ENCODE results near the gene MRPL58.

DNA sequence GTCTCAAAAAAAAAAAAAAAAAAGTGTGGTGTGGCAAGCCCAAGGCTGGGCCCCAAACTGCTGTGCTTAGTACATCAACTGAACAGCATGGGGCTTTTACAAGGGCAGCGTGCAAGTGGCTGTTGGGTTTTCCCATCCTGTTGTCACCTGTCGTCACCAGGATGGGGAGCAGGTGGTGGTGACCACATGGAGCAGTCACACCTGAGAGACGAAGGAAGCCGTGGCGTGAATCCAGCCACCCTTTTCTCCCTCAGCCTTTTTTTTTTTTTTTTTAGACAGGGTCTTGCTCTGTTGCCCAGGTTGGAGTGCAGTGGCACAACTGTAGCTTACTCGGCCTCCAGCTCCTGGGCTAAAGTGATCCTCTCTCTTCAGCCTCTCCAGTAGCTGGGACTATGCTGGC is 4.1 kb upstream of the MRPL58 start:
- TF ChIP-seq CTCF (IDR thresholded peaks at IDR 0.05 in 8 of 11, conservative IDR thresholded peaks at IDR 0.05 in 3 of 11) (no peak), POLR2AphosphoS5 (IDR thresholded peaks at IDR 0.05) (no peak)
